Thyroid gland (tissue), 4 donors: Measurements from ENCODE around the gene C6orf15. TPM values are rescaled to one million over a fixed set of nuclear protein-coding genes. Genes with fewer than 3 reads are reported as not detected.

ENCODE experiments used
- DNase-seq, 2 donors: peaks; one replicate each; pipeline ENCODE4 v3.0.0-alpha.2; 2019
- H3K27ac ChIP-seq, 3 donors: fragments of 200-600 bp; sonication (generic); 1 replicate in 2 of 3; 2 replicates in 1 of 3; pipeline ENCODE4 v1.5.1; 2016 to 2019; ENCODE audit warnings: mild to moderate bottlenecking in 1 of 3, moderate library complexity in 1 of 3
- H3K27me3 ChIP-seq: fragments of 200-600 bp; sonication (generic); one replicate; pipeline ENCODE4 v1.5.1; 2019
- H3K36me3 ChIP-seq, 2 donors: fragments of 200-600 bp; sonication (generic); one replicate each; pipeline ENCODE4 v1.5.1; 2016 to 2019
- H3K4me1 ChIP-seq, 2 donors: fragments of 200-600 bp; sonication (generic); one replicate each; pipeline ENCODE4 v1.5.1; 2017 to 2019
- H3K4me3 ChIP-seq, 3 donors: fragments of 200-600 bp; sonication (generic); replicated peaks in 1 of 3; 1 replicate in 2 of 3; 2 replicates in 1 of 3; pipeline ENCODE4 v1.5.1; 2016; ENCODE audit warnings: mild to moderate bottlenecking in 1 of 3
- H3K9me3 ChIP-seq: fragments of 200-600 bp; sonication (generic); one replicate; pipeline ENCODE4 v1.5.1; 2017
- POLR2A ChIP-seq, 2 donors: fragments of 450-650 bp; IDR thresholded peaks; one replicate each; pipeline ENCODE4 v1.6.1; 2017; ENCODE audit warnings: antibody characterized with exemption in 2 of 2, mild to moderate bottlenecking in 2 of 2, moderate library complexity in 1 of 2
- WGBS, 2 donors: methylation state at CpG; one replicate each; pipeline ENCODE4 v1.1.5; 2017; 5-methylcytosine and 5-hydroxymethylcytosine counted together
- intact Hi-C: fragments of 100-400 bp; cut with DNase I; formaldehyde crosslinking; loops from one replicate; pipeline ENCODE4 v1.15.1; 2023
- total RNA-seq, 4 donors: library from RNA; depleted of rRNA; stranded (reverse); fragments of >200 nt; gene quantifications; one replicate each; pipeline ENCODE4 v1.2.3, GENCODE V29; 2016
- TF ChIP-seq, protein P1 (sequence below), 6 experiments: fragments of 200-600 bp in 3 of 6; fragments of 450-650 bp in 3 of 6; sonication (generic) in 3 of 6; IDR thresholded peaks; one replicate each; pipeline ENCODE4 v1.5.1; 2016 to 2019; ENCODE audit warnings: antibody characterized with exemption in 6 of 6, mild to moderate bottlenecking in 2 of 6, inconsistent platforms in 1 of 6, moderate library complexity in 1 of 6

The C6orf15 gene
- total RNA-seq, 4 donors from 2014 or later, result not detected

DNA sequence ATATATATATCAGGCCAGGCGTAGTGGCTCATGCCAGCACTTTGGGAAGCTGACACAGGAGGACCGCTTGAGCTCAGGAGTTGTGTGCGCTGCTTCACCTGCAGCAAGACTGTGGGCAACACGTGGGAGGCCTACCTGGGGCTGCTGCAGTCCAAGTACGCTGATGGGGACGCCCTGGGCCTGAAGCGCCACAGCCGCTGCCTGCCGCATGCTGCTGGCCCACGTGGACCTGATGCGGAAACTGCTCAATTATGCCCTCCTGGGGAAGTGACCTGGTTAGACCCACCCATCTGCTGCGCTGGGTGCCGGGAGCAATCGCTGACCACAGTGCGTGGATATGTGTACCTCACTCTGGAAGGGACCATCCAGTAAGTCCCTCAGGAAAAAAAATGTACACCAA, 28.3 kb upstream of the C6orf15 start:
- Histone ChIP-seq H3K27ac (no peak overlapping the region), H3K4me3 (no peak overlapping the region), H3K36me3 (peaks cover 0 to 7% of the 10 kb centered on the region in 2 donors), H3K4me1 (peaks cover 0 to 5% of the 10 kb centered on the region in 2 donors), H3K9me3 (no peaks in the 10 kb centered on the region), H3K27me3 (no peaks in the 10 kb centered on the region)
- intact Hi-C loops, result no loop called here
- WGBS, 2 donors, result 80 to 91% methylated on average over 9 to 15 of the region's 15 CpGs
- DNase-seq, result no peak
- TF ChIP-seq, protein P1, sequence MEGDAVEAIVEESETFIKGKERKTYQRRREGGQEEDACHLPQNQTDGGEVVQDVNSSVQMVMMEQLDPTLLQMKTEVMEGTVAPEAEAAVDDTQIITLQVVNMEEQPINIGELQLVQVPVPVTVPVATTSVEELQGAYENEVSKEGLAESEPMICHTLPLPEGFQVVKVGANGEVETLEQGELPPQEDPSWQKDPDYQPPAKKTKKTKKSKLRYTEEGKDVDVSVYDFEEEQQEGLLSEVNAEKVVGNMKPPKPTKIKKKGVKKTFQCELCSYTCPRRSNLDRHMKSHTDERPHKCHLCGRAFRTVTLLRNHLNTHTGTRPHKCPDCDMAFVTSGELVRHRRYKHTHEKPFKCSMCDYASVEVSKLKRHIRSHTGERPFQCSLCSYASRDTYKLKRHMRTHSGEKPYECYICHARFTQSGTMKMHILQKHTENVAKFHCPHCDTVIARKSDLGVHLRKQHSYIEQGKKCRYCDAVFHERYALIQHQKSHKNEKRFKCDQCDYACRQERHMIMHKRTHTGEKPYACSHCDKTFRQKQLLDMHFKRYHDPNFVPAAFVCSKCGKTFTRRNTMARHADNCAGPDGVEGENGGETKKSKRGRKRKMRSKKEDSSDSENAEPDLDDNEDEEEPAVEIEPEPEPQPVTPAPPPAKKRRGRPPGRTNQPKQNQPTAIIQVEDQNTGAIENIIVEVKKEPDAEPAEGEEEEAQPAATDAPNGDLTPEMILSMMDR (IDR thresholded peaks at IDR 0.05), result no peak
- TF ChIP-seq POLR2A (IDR thresholded peaks at IDR 0.05), result no peak

DNA sequence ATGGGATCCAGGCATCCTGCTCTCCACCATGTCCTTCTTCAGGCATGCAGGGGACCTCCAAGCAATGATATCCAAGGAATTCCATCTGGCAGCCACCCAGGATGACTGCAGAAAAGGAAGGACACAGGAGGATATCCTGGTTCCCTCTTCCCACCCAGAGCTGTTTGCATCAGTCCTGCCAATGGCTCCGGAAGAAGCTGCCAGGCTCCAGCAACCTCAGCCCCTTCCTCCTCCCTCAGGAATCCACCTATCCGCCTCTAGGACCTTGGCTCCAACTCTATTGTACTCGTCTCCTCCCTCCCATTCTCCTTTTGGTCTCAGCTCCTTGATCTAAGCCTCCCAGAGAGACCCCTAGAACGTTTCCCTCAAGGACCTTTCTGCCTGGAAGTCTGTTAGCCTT, 27.2 kb upstream of the C6orf15 start:
- no peak overlapping the region for H3K4me3 ChIP-seq
- DNase-seq, result no peak
- intact Hi-C loops, result loop anchor here (2.0 to 5.0 kb wide), 2 partner anchors 53 to 227 kb away; no protein-coding TSS in a partner anchor
- 11 to 17% methylated on average over 4 of the region's 4 CpGs for WGBS, 2 donors
- no peak overlapping the region for H3K27ac ChIP-seq
- H3K27me3 ChIP-seq, result no peaks in the 10 kb centered on the region
- peaks cover 0 to 4% of the 10 kb centered on the region in 2 donors for H3K36me3 ChIP-seq
- no peaks in the 10 kb centered on the region for H3K9me3 ChIP-seq
- peaks cover 0 to 5% of the 10 kb centered on the region in 2 donors for H3K4me1 ChIP-seq
- TF ChIP-seq, protein P1 (IDR thresholded peaks at IDR 0.05), result no peak

DNA sequence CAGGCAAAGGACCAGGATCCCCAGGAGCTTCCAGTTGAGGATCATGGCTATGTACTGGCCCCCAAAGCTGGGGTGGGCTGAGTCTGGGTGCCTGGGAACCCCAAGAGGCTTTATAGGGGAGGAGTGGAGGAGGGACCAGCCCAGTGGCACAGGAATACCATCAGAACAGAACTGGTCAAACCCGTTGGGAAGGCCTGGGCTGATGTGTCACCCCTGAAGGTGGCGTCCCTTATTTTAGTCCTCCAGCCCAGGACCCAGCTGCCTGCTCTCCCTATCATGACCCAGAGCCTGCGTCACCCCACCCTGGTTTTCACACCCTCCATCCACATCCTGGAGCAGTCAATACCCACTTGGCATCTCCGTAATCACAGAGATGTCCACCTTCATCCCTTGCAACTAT, 26.6 kb upstream of the C6orf15 start, which contains the start of gene PSORS1C2:
PSORS1C2 (minus strand) TSS at position 85 of the 400 bp plus-strand sequence; CDS start at position 45, 40 bp downstream.
- no peaks in the 10 kb centered on the region for H3K36me3 ChIP-seq
- H3K27me3 ChIP-seq, result no peaks in the 10 kb centered on the region
- intact Hi-C loops, result loop anchor here (2.0 to 5.0 kb wide), 2 partner anchors 53 to 228 kb away; no protein-coding TSS in a partner anchor
- H3K4me1 ChIP-seq, result peaks cover 0 to 5% of the 10 kb centered on the region in 2 donors
- DNase-seq, result no peak
- no peak within 1 kb of the TSS for H3K27ac ChIP-seq
- no peak for TF ChIP-seq POLR2A (IDR thresholded peaks at IDR 0.05)
- TF ChIP-seq, protein P1 (IDR thresholded peaks at IDR 0.05), result no peak
- 92 to 97% methylated on average over 3 to 4 of the region's 4 CpGs for WGBS, 2 donors
- no peak within 1 kb of the TSS for H3K4me3 ChIP-seq
- no peaks in the 10 kb centered on the region for H3K9me3 ChIP-seq

DNA sequence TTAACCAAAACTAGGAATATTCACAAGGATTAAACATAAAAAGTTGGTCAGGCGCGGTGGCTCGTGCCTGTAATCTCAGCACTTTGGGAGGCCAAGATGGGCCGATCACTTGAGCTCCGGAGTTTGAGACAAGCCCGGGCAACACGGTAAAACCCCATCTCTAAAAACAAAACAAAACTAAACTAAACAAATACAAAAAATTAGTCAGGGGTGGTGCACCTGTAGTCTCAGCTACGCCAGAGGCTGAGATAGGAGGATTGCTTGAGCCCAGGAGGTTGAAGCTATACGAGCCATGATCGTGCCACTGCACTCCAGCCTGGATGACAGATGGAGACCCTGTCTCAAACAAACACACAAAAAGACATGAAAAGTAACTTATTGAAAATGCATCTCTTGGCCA, 23.3 kb upstream of the C6orf15 start:
- no peaks in the 10 kb centered on the region for H3K9me3 ChIP-seq
- WGBS, 2 donors, result 83 to 87% methylated on average over 10 of the region's 10 CpGs
- no peak overlapping the region for H3K27ac ChIP-seq
- no peak for DNase-seq
- no peak overlapping the region for H3K4me3 ChIP-seq
- intact Hi-C loops, result loop anchor here (5.0 kb wide), 1 partner anchor 57 kb away; no protein-coding TSS in a partner anchor
- peaks cover 0 to 5% of the 10 kb centered on the region in 2 donors for H3K4me1 ChIP-seq
- H3K27me3 ChIP-seq, result no peaks in the 10 kb centered on the region
- TF ChIP-seq POLR2A (IDR thresholded peaks at IDR 0.05), result no peak
- TF ChIP-seq, protein P1 (IDR thresholded peaks at IDR 0.05), result no peak
- H3K36me3 ChIP-seq, result no peaks in the 10 kb centered on the region

DNA sequence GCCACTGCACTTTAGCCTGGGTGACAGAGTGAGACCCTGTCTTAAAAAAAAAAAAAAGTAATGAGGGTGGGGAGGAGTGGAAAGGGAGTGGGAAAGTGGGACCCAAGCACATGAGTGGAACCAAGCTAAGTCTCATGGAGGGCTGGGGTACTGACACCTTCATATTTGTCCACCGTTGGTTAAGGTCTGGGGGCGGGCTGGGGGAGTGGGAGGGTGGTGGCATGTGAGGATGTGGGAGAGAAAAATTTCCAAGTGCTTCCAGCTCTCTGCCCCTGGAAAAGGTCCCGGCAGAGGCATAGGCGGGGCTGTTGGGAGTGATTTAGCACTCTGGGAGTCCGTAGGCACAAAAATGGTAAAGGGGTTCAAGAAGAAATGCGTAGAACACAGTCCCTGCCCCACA, 20.4 kb upstream of the C6orf15 start:
- H3K27me3 ChIP-seq, result no peaks in the 10 kb centered on the region
- no peak for DNase-seq
- H3K4me1 ChIP-seq, result peaks cover 0 to 3% of the 10 kb centered on the region in 2 donors
- TF ChIP-seq, protein P1 (IDR thresholded peaks at IDR 0.05), result no peak
- no peak for TF ChIP-seq POLR2A (IDR thresholded peaks at IDR 0.05)
- H3K27ac ChIP-seq, result no peak overlapping the region
- H3K4me3 ChIP-seq, result no peak overlapping the region
- H3K9me3 ChIP-seq, result no peaks in the 10 kb centered on the region
- intact Hi-C loops, result no loop called here
- H3K36me3 ChIP-seq, result no peaks in the 10 kb centered on the region
- WGBS, 2 donors, result 79% methylated on average over 6 of the region's 6 CpGs
